Erythroblast (primary cell): ENCODE results near the gene ELP2.
"Not testable (repeated sequence)": the region's sequence is repeated elsewhere in the genome, so short reads cannot be mapped to it uniquely, and the experiment has no call there.

Source experiments
- DNase-seq, 2 experiments: peaks; one replicate each; lab custom pipeline; 2025; lab: John Stamatoyannopoulos, UW
- GATA1 ChIP-seq: IDR thresholded peaks from 2 replicates; pipeline ENCODE4 v1.6.1; 2011; ENCODE audit warnings: low read depth, mild to moderate bottlenecking, control low read depth, low read length, moderate library complexity
- POLR2A ChIP-seq: IDR thresholded peaks from 2 replicates; pipeline ENCODE4 v1.6.1; 2011; ENCODE audit warnings: mild to moderate bottlenecking, low read length

ELP2 gene, protein sequence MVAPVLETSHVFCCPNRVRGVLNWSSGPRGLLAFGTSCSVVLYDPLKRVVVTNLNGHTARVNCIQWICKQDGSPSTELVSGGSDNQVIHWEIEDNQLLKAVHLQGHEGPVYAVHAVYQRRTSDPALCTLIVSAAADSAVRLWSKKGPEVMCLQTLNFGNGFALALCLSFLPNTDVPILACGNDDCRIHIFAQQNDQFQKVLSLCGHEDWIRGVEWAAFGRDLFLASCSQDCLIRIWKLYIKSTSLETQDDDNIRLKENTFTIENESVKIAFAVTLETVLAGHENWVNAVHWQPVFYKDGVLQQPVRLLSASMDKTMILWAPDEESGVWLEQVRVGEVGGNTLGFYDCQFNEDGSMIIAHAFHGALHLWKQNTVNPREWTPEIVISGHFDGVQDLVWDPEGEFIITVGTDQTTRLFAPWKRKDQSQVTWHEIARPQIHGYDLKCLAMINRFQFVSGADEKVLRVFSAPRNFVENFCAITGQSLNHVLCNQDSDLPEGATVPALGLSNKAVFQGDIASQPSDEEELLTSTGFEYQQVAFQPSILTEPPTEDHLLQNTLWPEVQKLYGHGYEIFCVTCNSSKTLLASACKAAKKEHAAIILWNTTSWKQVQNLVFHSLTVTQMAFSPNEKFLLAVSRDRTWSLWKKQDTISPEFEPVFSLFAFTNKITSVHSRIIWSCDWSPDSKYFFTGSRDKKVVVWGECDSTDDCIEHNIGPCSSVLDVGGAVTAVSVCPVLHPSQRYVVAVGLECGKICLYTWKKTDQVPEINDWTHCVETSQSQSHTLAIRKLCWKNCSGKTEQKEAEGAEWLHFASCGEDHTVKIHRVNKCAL

DNA sequence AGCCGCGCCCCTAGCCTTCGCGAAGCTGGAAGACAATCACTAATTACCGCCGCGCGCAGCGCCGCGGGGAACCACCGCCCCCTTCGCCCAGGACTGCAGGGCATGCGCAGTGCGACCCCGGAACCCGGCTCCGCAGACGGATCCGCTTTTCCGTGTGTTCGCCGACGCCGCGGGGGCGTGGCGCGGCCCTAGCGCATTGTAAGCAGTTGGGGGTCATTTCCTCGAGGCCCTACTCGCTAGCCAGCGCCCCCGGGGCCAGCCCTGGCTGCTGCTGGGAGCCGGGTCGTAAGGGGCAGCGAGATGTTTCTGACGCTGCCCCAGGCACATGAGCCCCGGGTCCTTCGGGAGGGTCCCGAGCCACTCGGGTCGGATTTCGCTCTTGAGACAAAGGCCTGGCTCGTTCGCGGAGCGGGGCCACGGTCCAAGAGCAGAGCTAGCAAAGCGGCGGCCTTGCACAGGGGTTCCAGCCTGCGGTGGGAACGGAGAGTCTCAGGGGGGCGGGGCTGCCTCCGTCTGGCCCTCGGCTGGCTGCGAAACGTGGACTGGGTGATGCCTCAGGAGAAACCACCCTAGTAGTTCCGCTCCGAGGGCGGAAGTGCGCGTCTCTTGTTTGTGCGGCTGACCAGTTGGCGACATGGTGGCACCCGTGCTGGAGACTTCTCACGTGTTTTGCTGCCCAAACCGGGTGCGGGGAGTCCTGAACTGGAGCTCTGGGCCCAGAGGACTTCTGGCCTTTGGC is at the start of gene ELP2, which contains the start of gene SLC39A6:
ELP2 (plus strand) TSS at position 600 of the 739 bp plus-strand sequence; CDS start at position 635, 35 bp downstream.
SLC39A6 (minus strand) TSS at position 41 of the 739 bp plus-strand sequence. CDS start 2,333 bp downstream, outside the sequence.
- TF ChIP-seq POLR2A (peak; percentile 81), GATA1 (no peak)

GRCh38 chr18:36081118-36081517 is 48.6 kb upstream of the ELP2 start:
- not testable (repeated sequence) for DNase-seq

More for the DNA sequence above, at the start of gene ELP2, which contains the start of gene SLC39A6:
- peak; percentile 98 to 99 for DNase-seq

DNA sequence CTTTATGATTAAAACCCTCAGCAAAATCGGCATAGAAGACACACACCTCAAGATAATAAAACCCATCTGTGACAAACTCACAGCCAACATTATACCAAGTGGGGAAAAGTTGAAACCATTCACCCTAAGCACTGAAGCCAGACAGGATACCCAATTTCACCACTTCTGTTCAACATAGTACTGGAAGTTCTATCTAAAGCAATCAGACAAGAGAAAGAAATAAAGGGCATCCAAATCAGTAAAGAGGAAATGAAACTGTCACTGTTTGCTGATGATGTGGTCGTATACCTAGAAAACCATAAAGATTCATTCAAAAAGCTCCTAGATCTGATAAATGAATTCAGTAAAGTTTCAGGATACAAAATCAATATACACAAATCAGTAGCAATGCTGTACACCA is 46.0 kb upstream of the ELP2 start:
- no peak for DNase-seq
- TF ChIP-seq POLR2A (no peak), GATA1 (no peak)

DNA sequence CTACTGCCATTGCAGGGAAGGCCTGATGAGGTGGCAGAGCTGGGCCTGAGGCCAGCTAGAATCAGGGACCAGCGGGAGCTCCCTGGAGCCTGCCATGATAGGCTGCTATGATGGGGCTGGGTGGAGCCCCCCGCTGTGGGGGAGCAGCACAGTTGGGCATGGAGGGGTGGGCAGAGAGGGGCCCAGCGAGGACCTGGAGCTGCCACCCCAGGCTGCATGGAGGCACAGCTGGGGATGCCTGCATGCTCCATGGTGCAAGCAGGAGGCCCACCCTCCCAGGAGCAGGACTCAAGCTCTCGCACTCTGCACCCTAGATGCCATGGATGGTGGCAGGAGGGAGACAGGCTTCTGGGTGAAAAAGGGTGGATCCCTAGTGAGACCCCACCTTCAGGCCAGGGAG is 44.5 kb upstream of the ELP2 start:
- TF ChIP-seq POLR2A (no peak), GATA1 (no peak)

GRCh38 chr18:36086186-36086585 is 43.5 kb upstream of the ELP2 start:
- no peak for DNase-seq
- no peak for TF ChIP-seq POLR2A

More for the DNA sequence above, 44.5 kb upstream of the ELP2 start:
- DNase-seq: no peak

- TF ChIP-seq GATA1 (no peak), POLR2A (no peak)
- no peak for DNase-seq
These were observed 41.4 kb upstream of the ELP2 start for GRCh38 chr18:36088256-36088655.

- DNase-seq: no peak
- TF ChIP-seq GATA1: no peak
- TF ChIP-seq POLR2A: no peak
These were observed 40.7 kb upstream of the ELP2 start for GRCh38 chr18:36089001-36089400.

- not testable (repeated sequence) for DNase-seq
These were observed 37.6 kb upstream of the ELP2 start for GRCh38 chr18:36092116-36092515.

DNA sequence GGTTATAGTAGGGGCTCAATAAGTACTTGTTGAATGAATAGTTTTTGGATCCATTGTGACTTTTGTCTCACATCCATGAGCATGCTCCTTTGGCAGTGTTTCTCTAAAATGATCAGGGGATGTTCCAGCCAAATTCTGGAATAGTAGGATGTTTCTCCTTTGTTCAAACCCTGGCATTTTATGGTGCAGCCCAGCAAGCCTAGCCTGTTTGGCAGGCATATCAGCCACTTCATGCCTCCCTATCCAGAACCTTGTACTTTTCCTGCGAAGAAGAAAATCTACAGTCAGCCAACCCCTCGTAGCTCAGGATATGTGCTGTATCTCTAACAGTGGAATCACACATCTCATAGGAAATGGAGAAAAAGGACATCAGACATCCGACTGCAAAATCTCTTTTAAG is 35.3 kb upstream of the ELP2 start:
- DNase-seq: no peak
- TF ChIP-seq POLR2A (no peak), GATA1 (no peak)

GRCh38 chr18:36095936-36096519 is 33.7 kb upstream of the ELP2 start:
- peak; percentile 82 to 87 for DNase-seq
- no peak for TF ChIP-seq GATA1
- TF ChIP-seq POLR2A: no peak

GRCh38 chr18:36096955-36097354 is 32.7 kb upstream of the ELP2 start:
- DNase-seq: no peak
- TF ChIP-seq POLR2A: no peak
- no peak for TF ChIP-seq GATA1

- TF ChIP-seq GATA1 (no peak), POLR2A (no peak)
- DNase-seq: peak; percentile 17 to 69
These were observed 30.4 kb upstream of the ELP2 start for GRCh38 chr18:36099311-36099710.

- no peak for TF ChIP-seq POLR2A
- no peak for TF ChIP-seq GATA1
- peak in 1 of 2 experiments; percentile 34 for DNase-seq
These were observed 27.8 kb upstream of the ELP2 start for GRCh38 chr18:36101943-36102342.

- no peak for TF ChIP-seq GATA1
- no peak for TF ChIP-seq POLR2A
- no peak for DNase-seq
These were observed 24.9 kb upstream of the ELP2 start for GRCh38 chr18:36104749-36105148.
